ENCODE data around the gene SYT1.

GRCh38 chr12:79451365-79451764 lies 586.8 kb downstream of the SYT1 start:
- TF ChIP-seq CTCF (IDR thresholded peaks at IDR 0.05; ENCODE audit: insufficient read depth, low read length, poor library complexity, severe bottlenecking) (no peak), EZH2phosphoT487 (conservative IDR thresholded peaks at IDR 0.05; ENCODE audit: low read length) (no peak)
